NK-92 treated with Interleukin-12 subunit alpha and Interleukin-12 subunit beta, amount 100 ng/mL, for 24 hours (cell line): Measurements from ENCODE around the gene ACOT2.

Source experiments
- DNase-seq: peaks from one replicate; lab custom pipeline; 2025; lab: John Stamatoyannopoulos, UW

Gene ACOT2

DNA sequence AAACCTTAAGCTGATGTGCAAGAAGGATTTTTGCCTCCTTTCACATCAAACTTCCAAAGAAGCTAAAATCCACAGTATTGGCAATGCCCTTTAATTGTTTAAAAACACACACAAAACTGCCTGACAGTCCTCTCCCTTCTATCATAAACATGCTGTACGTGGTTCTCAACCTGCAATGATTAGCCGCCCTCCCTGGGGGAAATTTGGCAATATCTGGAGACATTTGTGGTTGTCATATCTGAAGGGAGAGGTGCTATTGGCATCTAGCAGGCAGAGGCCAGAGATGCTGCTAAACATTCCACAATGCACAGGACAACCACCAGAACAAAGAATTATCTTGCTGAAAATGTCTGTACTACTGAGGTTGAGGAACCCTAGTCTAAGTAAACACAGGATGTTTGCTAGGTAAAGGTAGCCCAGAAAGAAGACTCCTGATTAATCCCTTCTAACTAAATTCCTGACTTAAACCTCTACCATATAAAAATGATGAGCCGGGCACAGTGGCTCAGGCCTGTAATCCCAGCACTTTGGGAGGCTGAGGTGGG, 44.5 kb downstream of the ACOT2 start:
- no peak for DNase-seq

DNA sequence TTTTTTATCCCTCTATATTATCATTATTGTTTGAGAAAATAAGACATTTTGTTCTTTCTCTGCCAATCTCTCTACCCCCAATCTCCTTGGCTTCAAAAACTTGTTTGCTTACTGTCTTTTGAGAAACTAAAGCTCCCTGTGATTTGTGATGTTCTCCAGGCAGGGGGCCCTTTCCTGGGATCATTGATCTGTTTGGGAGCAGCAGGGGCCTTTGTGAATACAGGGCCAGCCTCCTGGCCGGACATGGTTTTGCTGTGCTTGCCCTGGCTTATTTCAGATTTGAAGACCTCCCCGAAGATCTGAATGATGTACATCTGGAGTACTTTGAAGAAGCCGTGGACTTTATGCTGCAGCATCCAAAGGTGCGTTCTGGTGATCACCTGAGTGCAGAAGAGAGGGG, 47.8 kb downstream of the ACOT2 start:
- no peak for DNase-seq

DNA sequence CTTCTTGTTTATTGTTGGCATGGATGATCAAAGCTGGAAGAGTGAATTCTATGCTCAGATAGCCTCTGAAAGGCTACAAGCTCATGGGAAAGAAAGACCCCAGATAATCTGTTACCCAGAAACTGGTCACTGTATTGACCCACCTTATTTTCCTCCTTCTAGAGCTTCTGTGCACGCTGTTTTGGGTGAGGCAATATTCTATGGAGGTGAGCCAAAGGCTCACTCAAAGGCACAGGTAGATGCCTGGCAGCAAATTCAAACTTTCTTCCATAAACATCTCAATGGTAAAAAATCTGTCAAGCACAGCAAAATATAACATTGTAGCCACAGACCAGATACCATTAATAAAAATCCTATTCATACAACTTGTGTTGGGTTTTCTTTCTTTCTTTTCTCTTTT, 50.5 kb downstream of the ACOT2 start:
- no peak for DNase-seq

DNA sequence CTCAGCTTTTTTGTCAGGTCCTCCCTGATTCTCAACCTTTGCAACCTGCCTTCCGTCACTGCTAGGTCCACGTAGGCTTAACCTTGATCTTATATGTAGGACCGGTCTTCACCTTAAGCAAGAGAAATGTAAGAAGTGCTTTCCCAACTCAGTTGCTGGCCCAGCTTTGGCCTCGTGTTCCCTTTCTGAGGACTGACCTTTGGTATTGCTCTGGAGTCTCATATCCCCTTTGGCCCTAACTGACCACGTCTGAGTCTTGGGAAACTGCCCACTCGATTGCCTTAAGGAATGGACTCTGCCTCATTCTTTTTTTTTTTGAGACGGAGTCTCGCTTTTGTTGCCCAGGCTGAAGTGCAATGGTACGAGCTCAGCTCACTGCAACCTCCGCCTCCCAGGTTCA, 51.3 kb downstream of the ACOT2 start:
- DNase-seq: no peak

DNA sequence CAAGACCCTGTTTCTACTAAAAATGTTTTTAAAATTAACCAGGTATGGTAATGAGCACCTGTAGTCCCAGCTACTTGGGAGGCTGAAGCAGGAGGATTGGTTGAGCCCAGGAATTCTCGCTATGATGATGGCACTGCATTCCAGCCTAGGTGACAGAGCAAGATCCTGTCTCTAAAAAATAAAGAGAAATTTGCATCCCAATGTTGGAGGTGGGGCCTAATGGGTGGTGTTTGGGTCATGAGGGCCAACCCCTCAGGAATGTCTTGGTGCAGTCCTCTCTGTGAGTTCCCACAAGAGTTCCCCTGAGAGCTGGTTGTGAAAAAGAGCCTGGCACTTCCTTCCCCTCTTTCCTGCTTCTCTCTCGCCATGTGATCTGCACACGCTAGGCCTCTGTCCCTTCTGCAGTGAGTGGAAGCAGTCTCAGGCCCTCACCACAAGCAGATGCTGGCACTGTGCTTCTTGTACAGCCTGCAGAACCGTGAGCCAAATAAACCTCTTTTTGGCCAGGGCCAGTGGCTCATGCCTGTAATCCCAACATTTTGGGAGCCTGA, 54.6 kb downstream of the ACOT2 start:
- DNase-seq: no peak
